ENCODE measurements around the gene SUSD2.
"Not testable (repeated sequence)": the region's sequence is repeated elsewhere in the genome, so short reads cannot be mapped to it uniquely, and the experiment has no call there.

DNA sequence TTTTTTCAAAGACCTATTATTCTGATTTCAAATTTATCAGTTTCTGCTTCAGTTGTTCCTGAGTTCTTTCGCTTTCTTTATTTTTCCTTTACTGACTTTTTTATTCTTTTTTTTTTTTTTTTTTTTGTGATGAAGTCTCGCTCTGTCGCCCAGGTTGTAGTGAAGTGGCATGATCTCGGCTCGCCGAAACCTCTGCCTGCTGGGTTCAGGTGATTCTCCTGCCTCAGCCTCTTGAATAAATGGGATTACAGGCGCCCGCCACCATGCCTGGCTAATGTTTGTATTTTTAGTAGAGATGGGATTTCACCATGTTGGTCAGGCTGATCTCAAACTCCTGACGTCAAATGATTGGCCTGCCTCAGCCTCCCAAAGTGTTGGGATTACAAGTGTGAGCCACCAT is 31.8 kb downstream of the SUSD2 start:
- TF ChIP-seq, protein P1, sequence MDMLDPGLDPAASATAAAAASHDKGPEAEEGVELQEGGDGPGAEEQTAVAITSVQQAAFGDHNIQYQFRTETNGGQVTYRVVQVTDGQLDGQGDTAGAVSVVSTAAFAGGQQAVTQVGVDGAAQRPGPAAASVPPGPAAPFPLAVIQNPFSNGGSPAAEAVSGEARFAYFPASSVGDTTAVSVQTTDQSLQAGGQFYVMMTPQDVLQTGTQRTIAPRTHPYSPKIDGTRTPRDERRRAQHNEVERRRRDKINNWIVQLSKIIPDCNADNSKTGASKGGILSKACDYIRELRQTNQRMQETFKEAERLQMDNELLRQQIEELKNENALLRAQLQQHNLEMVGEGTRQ (IDR thresholded peaks at IDR 0.05): not testable (repeated sequence)
- TF ChIP-seq, protein P2, sequence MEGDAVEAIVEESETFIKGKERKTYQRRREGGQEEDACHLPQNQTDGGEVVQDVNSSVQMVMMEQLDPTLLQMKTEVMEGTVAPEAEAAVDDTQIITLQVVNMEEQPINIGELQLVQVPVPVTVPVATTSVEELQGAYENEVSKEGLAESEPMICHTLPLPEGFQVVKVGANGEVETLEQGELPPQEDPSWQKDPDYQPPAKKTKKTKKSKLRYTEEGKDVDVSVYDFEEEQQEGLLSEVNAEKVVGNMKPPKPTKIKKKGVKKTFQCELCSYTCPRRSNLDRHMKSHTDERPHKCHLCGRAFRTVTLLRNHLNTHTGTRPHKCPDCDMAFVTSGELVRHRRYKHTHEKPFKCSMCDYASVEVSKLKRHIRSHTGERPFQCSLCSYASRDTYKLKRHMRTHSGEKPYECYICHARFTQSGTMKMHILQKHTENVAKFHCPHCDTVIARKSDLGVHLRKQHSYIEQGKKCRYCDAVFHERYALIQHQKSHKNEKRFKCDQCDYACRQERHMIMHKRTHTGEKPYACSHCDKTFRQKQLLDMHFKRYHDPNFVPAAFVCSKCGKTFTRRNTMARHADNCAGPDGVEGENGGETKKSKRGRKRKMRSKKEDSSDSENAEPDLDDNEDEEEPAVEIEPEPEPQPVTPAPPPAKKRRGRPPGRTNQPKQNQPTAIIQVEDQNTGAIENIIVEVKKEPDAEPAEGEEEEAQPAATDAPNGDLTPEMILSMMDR (IDR thresholded peaks at IDR 0.05): not testable (repeated sequence)
- not testable (repeated sequence) for TF ChIP-seq GATA3 (IDR thresholded peaks at IDR 0.05; ENCODE audit: borderline replicate concordance); RCOR1 (IDR thresholded peaks at IDR 0.05; ENCODE audit: low read depth, low read length)

Data from A549 (cell line).